ENCODE measurements around the gene PSMD14. TPM values are rescaled to one million over a fixed set of nuclear protein-coding genes. Genes with fewer than 3 reads are reported as not detected.
"Not testable (repeated sequence)": the region's sequence is repeated elsewhere in the genome, so short reads cannot be mapped to it uniquely, and the experiment has no call there.

The PSMD14 gene
- total RNA-seq, 4 donors from 2014 or later, result 19.9 to 41.7 (median 34.1) TPM

DNA sequence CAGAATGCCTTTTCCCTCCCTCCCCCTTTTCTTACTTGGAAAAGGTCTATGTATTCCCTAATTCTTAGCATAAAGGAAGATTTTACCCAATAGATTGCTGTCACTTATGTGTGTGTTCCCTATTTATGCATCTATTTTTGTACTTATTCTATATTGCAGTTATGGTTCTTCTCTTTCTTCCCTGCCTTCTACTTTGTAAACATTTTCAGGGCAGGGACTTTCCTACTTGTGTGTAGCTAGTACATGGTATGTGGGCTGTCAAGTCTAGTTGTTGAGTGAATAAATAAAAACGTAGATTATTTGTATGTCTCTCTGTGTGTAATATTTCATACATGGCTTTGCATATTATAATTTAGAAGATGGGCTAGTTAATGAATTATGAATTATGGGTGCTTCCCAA lies 45.3 kb downstream of the PSMD14 start:
- TF ChIP-seq POLR2A (IDR thresholded peaks at IDR 0.05), result no peak
- TF ChIP-seq, protein P1, sequence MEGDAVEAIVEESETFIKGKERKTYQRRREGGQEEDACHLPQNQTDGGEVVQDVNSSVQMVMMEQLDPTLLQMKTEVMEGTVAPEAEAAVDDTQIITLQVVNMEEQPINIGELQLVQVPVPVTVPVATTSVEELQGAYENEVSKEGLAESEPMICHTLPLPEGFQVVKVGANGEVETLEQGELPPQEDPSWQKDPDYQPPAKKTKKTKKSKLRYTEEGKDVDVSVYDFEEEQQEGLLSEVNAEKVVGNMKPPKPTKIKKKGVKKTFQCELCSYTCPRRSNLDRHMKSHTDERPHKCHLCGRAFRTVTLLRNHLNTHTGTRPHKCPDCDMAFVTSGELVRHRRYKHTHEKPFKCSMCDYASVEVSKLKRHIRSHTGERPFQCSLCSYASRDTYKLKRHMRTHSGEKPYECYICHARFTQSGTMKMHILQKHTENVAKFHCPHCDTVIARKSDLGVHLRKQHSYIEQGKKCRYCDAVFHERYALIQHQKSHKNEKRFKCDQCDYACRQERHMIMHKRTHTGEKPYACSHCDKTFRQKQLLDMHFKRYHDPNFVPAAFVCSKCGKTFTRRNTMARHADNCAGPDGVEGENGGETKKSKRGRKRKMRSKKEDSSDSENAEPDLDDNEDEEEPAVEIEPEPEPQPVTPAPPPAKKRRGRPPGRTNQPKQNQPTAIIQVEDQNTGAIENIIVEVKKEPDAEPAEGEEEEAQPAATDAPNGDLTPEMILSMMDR (IDR thresholded peaks at IDR 0.05), result no peak

DNA sequence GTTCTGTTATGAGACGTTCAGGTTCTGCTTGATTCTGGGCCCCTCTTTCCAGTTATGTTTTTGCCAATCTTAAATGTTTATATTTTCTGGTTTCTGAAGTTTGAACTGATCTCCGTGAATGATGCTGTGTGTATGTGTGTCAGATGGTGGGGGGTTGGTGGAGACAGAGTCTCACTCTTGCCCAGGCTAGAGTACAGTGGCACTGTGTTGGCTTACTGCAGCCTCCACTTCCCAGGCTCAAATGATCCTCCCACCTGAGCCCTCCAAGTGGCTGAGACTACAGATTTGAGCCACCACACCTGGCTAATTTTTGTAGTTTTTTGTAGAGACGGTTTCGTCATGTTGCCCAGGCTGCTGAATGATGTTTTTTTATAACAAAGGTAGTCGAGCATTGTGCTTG lies 45.9 kb downstream of the PSMD14 start:
- intact Hi-C loops (cut with DNase I; ENCODE audit: low total_unique reads), result no loop called here
- DNase-seq (ENCODE audit: low spot score in 2 of 2), result no peak
- TF ChIP-seq, protein P1 (IDR thresholded peaks at IDR 0.05), result no peak
- TF ChIP-seq POLR2A (IDR thresholded peaks at IDR 0.05), result no peak
- no peak overlapping the region for H3K4me3 ChIP-seq (ENCODE audit: low read depth, poor library complexity, severe bottlenecking)
- 88 to 92% methylated on average over 5 of the region's 5 CpGs for WGBS, 2 donors

More for the DNA sequence above, 45.3 kb downstream of the PSMD14 start:
- DNase-seq (ENCODE audit: low spot score in 2 of 2), result no peak
- H3K4me3 ChIP-seq (ENCODE audit: low read depth, poor library complexity, severe bottlenecking), result no peak overlapping the region
- intact Hi-C loops (cut with DNase I; ENCODE audit: low total_unique reads), result no loop called here
- WGBS, 2 donors, result 68 to 72% methylated on average over 1 of the region's 1 CpG

DNA sequence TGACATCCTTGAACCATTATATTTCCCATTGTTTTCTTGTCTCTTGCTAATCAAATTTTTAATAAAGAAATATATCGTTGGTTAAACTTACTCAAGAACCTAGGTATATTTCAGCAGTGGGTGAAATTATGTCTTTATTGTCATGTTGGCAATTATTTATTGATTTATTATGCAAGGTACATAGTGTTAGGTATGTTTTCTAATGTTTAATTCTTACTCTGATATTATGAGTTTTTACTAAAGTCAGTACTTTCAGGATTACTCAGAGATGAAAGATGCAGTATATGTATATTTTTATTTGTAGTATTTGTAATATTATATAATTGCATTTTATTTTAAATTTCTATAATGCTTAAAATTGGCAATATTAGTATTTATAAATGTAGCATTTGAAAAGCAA lies 46.9 kb downstream of the PSMD14 start:
- TF ChIP-seq POLR2A (IDR thresholded peaks at IDR 0.05), result no peak
- TF ChIP-seq, protein P1 (IDR thresholded peaks at IDR 0.05), result no peak
- WGBS, 2 donors, result 84 to 94% methylated on average over 1 of the region's 1 CpG
- intact Hi-C loops (cut with DNase I; ENCODE audit: low total_unique reads), result no loop called here
- no peak overlapping the region for H3K4me3 ChIP-seq (ENCODE audit: low read depth, poor library complexity, severe bottlenecking)
- no peak for DNase-seq (ENCODE audit: low spot score in 2 of 2)

DNA sequence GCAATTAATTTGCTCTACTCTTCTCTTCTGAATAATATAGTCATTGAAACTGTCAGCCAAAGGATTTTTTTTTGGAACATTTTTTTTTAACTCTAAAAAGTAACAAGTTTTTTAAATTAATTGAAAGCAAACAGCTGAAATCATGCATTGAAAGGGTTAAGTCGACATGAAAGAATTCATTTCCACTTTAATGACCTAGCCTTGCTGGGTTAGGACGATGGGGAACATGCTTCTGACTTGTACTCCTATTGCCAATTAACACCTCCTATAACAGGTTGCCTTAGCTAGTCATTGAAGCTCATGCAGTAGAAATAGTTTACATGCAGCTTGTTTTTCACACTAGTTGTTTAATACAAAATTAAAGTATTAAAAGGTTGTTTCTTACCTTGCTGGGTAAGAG lies 47.8 kb downstream of the PSMD14 start:
- TF ChIP-seq, protein P1 (IDR thresholded peaks at IDR 0.05), result no peak
- TF ChIP-seq POLR2A (IDR thresholded peaks at IDR 0.05), result no peak
- no peak overlapping the region for H3K4me3 ChIP-seq (ENCODE audit: low read depth, poor library complexity, severe bottlenecking)
- intact Hi-C loops (cut with DNase I; ENCODE audit: low total_unique reads), result no loop called here
- WGBS, 2 donors, result 18% methylated on average over 2 of the region's 2 CpGs
- DNase-seq (ENCODE audit: low spot score in 2 of 2), result no peak

DNA sequence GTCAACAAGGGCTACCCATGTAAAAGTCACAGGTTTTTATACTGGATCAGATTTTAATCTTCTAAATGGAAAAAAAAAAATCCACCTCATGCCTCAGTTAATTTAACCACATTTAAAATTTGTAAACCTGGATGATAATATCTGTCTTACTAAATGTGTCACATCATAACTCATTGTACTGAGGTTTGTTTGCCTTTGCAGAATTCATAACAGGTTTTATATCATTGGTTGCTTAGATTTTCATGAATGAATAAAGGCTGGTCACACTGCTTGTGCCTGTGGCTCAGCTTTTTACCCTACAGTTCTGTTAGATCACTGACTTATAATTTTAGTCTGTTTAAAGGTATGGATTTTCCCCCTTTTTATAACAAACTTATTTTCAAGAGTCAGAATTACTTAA lies 48.9 kb downstream of the PSMD14 start:
- no peak for TF ChIP-seq POLR2A (IDR thresholded peaks at IDR 0.05)
- TF ChIP-seq, protein P1 (IDR thresholded peaks at IDR 0.05), result no peak
- no peak overlapping the region for H3K4me3 ChIP-seq (ENCODE audit: low read depth, poor library complexity, severe bottlenecking)
- no peak for DNase-seq (ENCODE audit: low spot score in 2 of 2)
- intact Hi-C loops (cut with DNase I; ENCODE audit: low total_unique reads), result no loop called here

DNA sequence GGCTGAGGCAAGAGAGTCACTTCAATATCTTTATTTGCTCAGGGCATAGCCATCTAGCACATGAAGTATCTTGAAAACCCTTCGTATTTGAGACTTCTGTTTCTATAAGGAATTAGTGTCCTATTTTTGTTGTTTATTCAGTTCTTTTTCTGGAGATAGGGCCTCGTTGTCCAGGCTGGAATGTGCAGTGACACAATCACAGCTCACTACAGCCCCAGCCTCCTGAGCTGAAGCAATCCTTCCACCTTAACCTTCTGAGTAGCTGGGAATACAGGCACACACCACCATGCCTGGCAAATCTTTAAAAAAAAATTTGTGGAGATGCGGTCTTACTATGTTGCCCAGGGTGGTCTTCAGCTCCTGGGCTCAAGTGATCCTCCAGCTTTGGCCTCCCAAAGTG lies 50.6 kb downstream of the PSMD14 start:
- WGBS, 2 donors, result 90 to 92% methylated on average over 3 of the region's 3 CpGs
- intact Hi-C loops (cut with DNase I; ENCODE audit: low total_unique reads), result no loop called here
- no peak for DNase-seq (ENCODE audit: low spot score in 2 of 2)
- TF ChIP-seq POLR2A (IDR thresholded peaks at IDR 0.05), result no peak
- no peak overlapping the region for H3K4me3 ChIP-seq (ENCODE audit: low read depth, poor library complexity, severe bottlenecking)

DNA sequence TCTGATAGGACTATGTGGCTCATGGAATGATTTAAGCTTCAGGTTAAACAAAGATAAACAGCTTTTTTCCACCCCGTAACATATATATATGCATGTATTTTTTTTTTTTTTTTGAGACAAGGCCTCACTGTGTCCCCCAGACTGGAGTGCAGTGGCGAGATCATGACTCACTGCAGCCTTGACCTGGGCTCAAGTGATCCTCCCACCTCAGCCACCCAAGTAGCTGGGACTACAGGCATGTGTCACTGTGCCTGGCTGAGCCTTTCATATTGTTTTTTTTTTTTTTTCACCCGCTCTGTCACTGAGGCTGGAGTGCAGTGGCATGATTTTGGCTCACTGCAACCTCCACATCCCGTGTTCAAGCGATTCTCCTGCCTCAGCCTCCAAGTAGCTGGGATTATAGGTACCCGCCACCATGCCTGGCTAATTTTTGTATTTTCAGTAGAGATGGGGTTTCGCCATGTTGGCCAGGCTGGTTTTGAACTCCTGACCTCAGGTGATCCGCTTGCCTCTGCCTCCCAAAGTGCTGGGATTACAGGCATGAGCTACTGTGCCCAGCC lies 52.0 kb downstream of the PSMD14 start:
- H3K4me3 ChIP-seq (ENCODE audit: low read depth, poor library complexity, severe bottlenecking); DNase-seq (ENCODE audit: low spot score in 2 of 2); intact Hi-C loops (cut with DNase I; ENCODE audit: low total_unique reads): not testable (repeated sequence)
- WGBS, 2 donors, result 97% methylated on average over 8 of the region's 8 CpGs
